Measurements from ENCODE around the gene MICALL1. TPM values are rescaled to one million over a fixed set of nuclear protein-coding genes. Genes with fewer than 3 reads are reported as not detected.
A peak's percentile ranks its signal among the peaks of the same experiment; 100 is the strongest.

The MICALL1 gene
- total and polyA plus RNA-seq, 2 of the 13 experiments (the other 11 are each of a cell fraction or from before 2014, with no cell fraction given) = 7.6 to 10.6 TPM

GRCh38 chr22:37933711-37934376 is 27.7 kb downstream of the MICALL1 start (continued):
- no peak for TF ChIP-seq ZBTB14 (CRISPR knock-in tag; IDR thresholded peaks at IDR 0.05)
- no peak for TF ChIP-seq ZNF720 (CRISPR knock-in tag; IDR thresholded peaks at IDR 0.05)
- no peak for TF ChIP-seq ZNF558 (CRISPR knock-in tag; IDR thresholded peaks at IDR 0.05; ENCODE audit: borderline replicate concordance)
- no peak for TF ChIP-seq ZC3H4 (CRISPR knock-in tag; IDR thresholded peaks at IDR 0.05; ENCODE audit: borderline replicate concordance)
- no peak for TF ChIP-seq ZNF790 (CRISPR knock-in tag; IDR thresholded peaks at IDR 0.05; ENCODE audit: borderline replicate concordance)
- no peak for TF ChIP-seq FIP1L1 (IDR thresholded peaks at IDR 0.05; ENCODE audit: borderline replicate concordance, insufficient read depth, low read depth, low read length)
- no peak for TF ChIP-seq ZSCAN20 (CRISPR knock-in tag; IDR thresholded peaks at IDR 0.05; ENCODE audit: borderline replicate concordance)
- no peak for TF ChIP-seq ZNF329 (CRISPR knock-in tag; IDR thresholded peaks at IDR 0.05; ENCODE audit: low read depth)
- no peak for TF ChIP-seq ZIK1 (CRISPR knock-in tag; IDR thresholded peaks at IDR 0.05; ENCODE audit: borderline replicate concordance, low read depth)
- TF ChIP-seq ZNF704 (CRISPR knock-in tag; IDR thresholded peaks at IDR 0.05; ENCODE audit: borderline replicate concordance) = no peak
- TF ChIP-seq ZSCAN21 (CRISPR knock-in tag; IDR thresholded peaks at IDR 0.05; ENCODE audit: borderline replicate concordance) = peak; percentile 39; the same call in 1 of the 2 replicates
- TF ChIP-seq ADNP (CRISPR knock-in tag; IDR thresholded peaks at IDR 0.05) = no peak
- peak; percentile 34; the same call in 1 of the 2 replicates for TF ChIP-seq TFDP1 (CRISPR knock-in tag; IDR thresholded peaks at IDR 0.05; ENCODE audit: borderline replicate concordance)
- TF ChIP-seq ZNF83 (CRISPR knock-in tag; IDR thresholded peaks at IDR 0.05; ENCODE audit: borderline replicate concordance) = no peak
- no peak for TF ChIP-seq ZNF562 (CRISPR knock-in tag; IDR thresholded peaks at IDR 0.05; ENCODE audit: borderline replicate concordance)
- TF ChIP-seq NFRKB (IDR thresholded peaks at IDR 0.05) = no peak
- no peak for TF ChIP-seq CSRNP2 (CRISPR knock-in tag; conservative IDR thresholded peaks at IDR 0.05; ENCODE audit: low read depth)
- no peak; the same call in 1 of the 2 replicates for TF ChIP-seq DPF2 (CRISPR knock-in tag; IDR thresholded peaks at IDR 0.05; ENCODE audit: borderline replicate concordance, low read depth)
- no peak for TF ChIP-seq ZNF670 (CRISPR knock-in tag; IDR thresholded peaks at IDR 0.05; ENCODE audit: borderline replicate concordance)
- no peak for TF ChIP-seq ATF7-NPFF (CRISPR knock-in tag; IDR thresholded peaks at IDR 0.05; ENCODE audit: low read depth)
- no peak for TF ChIP-seq TCF7L2 (IDR thresholded peaks at IDR 0.05; ENCODE audit: low read depth, low read length)
- TF ChIP-seq RNF219 (CRISPR knock-in tag; IDR thresholded peaks at IDR 0.05) = no peak
